Stimulated activated CD8-positive, alpha-beta memory T cell treated with anti-CD3 and anti-CD28 coated beads, Interleukin-15, amount 100 ng/mL, for 48 hours (primary cell): ENCODE measurements around the gene CDC16.
"Not testable (repeated sequence)": the region's sequence is repeated elsewhere in the genome, so short reads cannot be mapped to it uniquely, and the experiment has no call there.

Experiments used
- DNase-seq, 2 donors: peaks; one replicate each; pipeline ENCODE4 v3.0.0-alpha.2; 2020; ENCODE audit warnings: low read depth in 2 of 2

Gene CDC16, protein sequence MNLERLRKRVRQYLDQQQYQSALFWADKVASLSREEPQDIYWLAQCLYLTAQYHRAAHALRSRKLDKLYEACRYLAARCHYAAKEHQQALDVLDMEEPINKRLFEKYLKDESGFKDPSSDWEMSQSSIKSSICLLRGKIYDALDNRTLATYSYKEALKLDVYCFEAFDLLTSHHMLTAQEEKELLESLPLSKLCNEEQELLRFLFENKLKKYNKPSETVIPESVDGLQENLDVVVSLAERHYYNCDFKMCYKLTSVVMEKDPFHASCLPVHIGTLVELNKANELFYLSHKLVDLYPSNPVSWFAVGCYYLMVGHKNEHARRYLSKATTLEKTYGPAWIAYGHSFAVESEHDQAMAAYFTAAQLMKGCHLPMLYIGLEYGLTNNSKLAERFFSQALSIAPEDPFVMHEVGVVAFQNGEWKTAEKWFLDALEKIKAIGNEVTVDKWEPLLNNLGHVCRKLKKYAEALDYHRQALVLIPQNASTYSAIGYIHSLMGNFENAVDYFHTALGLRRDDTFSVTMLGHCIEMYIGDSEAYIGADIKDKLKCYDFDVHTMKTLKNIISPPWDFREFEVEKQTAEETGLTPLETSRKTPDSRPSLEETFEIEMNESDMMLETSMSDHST

GRCh38 chr13:114234645-114235421 is at the start of gene CDC16:
Gene CDC16, plus strand, starts transcription at chr13:114234897. Its CDS starts 188 bp downstream, at chr13:114235085.
- peak; percentile 87 to 91 for DNase-seq

DNA sequence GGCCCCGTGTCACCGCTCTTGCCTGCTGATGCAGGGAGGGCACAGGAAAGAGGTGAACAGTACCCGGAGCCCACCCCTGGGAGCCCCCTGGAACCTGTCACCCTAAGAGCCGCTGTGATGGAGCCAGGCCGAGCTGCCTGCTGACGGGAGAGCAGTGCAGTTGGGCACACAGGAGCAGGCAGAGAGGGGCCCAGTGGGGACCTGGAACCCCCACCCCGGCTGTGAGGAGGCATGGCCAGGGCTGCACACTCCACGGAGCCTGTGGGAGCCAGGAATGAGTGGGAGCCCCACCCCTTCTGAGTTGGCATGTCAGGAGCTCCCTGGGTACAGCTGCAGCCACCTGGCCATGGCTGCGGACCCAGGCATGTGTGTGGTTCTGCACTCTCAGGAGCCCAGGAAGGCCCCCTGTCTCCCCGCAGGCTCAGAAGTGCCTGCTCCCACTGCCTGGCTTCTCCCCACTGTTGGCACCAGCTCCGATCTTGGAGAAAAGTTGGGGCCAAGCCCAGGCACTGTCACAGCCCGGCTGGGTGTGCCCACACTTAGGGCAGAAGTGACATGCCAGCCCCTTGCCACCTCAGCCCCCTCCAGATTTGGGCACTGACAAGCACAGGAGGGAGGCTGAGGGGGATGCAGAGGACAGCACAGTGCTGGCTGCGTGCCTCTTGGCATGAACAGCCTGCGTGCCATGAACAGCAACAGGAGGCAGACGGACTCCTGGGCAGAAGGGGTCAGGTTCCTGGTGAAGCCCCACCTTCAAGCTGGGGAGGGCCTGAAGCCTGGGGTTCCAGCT is 49.3 kb upstream of the CDC16 start:
- no peak for DNase-seq

DNA sequence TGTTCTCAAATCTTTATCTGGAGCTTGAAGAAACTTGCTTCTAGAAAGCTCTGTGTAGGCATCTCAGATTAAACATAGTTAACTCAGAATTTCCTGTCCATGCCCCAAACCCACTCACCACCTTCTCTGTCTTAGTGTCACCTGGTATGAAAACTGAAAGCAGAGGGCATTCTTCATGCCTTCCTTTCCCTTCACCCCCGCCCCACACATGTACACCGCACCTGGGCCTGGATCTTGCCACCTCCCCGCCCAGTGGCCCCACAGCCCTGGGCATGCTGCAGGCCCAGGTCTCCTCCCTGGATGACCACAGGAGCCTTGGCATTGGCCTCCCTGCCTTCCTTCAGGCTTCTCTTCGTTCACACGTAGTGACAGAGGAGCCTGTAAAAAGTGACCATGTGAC is 39.8 kb upstream of the CDC16 start:
- DNase-seq = no peak

DNA sequence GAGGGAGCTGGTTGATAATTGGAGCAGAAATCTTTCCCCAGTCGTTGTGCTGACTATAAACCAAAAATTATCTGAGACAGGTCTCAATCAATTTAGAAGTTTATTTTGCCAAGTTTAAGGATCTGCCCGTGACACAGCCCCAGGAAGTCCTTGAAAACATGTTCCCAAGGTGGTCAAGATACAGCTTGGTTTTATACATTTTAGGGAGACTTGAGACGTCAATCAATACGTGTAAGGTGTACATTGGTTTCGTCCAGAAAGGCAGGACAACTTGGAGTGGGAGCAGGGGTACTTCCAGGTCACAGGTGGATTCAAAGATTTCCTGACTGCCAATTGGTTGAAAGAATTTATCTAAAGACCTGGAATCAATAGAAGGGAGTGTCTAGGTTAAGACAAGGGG is 38.1 kb upstream of the CDC16 start:
- no peak for DNase-seq

- no peak for DNase-seq
Measured at GRCh38 chr13:114198556-114198955, 36.1 kb upstream of the CDC16 start.

DNA sequence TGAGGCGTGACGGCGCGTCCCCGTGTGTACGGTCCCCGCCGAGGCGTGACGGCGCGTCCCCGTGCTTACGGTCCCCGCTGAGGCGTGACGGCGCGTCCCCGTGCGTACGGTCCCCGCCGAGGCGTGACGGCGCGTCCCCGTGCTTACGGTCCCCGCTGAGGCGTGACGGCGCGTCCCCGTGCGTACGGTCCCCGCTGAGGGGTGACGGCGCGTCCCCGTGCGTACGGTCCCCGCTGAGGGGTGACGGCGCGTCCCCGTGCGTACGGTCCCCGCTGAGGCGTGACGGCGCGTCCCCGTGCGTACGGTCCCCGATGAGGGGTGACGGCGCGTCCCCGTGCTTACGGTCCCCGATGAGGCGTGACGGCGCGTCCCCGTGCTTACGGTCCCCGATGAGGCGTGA is 35.2 kb upstream of the CDC16 start:
- DNase-seq = not testable (repeated sequence)

GRCh38 chr13:114199954-114200353 is 34.7 kb upstream of the CDC16 start:
- DNase-seq = no peak

- no peak for DNase-seq
Measured at GRCh38 chr13:114200399-114200911, 34.2 kb upstream of the CDC16 start.

GRCh38 chr13:114202581-114202980 is 32.1 kb upstream of the CDC16 start:
- DNase-seq = no peak

- DNase-seq = no peak
Measured at GRCh38 chr13:114203536-114203935, 31.2 kb upstream of the CDC16 start.

GRCh38 chr13:114204894-114205293 is 29.8 kb upstream of the CDC16 start:
- DNase-seq = no peak

- DNase-seq = no peak
Measured at GRCh38 chr13:114208134-114208533, 26.6 kb upstream of the CDC16 start.

GRCh38 chr13:114211446-114212157 is 23.1 kb upstream of the CDC16 start:
- no peak for DNase-seq

GRCh38 chr13:114212158-114212495 is 22.6 kb upstream of the CDC16 start:
- no peak for DNase-seq

DNA sequence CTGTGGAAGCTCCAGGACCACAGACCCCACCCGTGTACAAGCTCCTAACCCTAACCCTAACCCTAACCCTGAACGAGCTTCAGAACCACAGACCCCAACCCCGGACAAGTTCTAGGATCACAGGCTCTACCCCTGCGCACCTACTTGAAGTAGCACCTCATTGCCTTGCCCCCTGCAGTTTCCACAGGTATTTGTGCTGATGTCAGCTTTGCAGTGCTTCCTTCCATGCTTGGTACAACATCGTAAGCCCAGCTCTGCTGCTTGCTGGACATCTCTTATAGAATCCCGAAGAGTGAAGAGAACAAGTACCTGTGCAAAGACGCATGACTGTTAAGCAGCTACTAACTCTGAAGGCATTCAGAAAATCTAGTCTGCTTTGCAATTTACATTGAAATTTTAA is 20.7 kb upstream of the CDC16 start:
- DNase-seq = no peak

DNA sequence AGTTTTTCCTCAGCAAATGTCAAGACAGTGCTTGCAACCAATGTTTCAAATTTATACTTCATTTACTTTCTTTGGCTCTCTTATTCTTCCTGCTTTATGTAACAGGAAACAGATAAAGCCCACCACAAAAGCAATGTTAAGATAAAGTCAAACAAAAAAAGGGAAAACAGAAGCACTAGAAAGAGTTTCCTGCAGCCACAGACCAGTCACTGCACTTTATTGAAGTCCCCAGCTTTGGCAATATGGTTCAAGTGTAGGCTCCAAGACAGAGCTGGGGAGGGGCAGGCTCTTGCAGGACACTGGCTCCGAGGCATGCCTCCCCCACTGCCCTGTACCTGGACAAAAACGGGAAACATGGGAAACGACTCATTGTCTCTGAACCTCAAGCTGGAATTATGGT is 15.3 kb upstream of the CDC16 start:
- DNase-seq = no peak

DNA sequence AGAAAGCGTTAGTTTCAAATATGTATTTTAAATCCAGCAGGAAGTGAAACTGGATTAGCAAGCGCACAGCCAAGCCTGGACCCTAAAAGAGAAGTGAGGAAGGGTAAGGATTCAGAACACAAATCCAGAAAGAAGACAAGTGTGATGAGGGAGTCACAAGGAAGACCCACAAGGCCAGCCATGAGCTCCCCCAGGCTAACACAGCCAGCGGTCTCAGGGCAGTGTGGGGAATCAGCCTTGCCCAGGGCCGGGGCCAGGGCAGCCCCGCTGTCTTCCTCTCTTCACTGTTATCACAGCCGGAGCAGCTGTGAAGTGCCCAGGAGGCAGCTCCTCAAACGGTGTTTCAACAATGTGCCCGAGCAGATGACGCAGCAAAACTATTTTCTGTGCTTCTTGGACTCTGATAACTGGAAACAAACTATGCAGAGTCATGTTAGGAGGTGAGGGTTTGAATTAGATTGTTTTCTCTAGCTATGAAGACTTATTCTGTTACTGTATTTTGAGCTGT is 12.2 kb upstream of the CDC16 start:
- DNase-seq = no peak

- no peak for DNase-seq
Measured at GRCh38 chr13:114224201-114224600, 10.5 kb upstream of the CDC16 start.

- DNase-seq = no peak
Measured at GRCh38 chr13:114225610-114226009, 9.1 kb upstream of the CDC16 start.

DNA sequence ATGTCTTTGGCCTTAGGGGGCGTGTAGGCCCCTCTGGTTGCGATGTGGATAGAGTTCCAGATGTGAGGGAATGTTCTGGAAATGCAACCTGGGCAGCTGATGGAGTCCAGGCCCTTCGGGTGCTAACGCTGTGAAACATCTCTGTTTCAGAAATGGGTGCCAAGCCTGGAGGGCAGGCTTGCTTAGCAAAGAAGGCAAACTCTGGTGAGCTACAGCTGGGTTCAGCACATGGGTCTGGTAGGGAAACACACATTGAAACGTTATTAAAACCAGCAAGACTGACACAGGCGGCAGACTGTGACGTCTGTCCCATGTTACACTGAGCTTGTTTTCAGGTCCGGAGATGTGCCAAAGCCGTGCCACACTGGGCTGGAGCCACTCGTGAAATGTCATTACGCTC is 8.6 kb upstream of the CDC16 start:
- DNase-seq = no peak
